BLaER1 treated with 17β-estradiol and CSF1 and Interleukin-3, amounts not matched to agents 10 nM and 100 nM (cell line): ENCODE results near the gene ERCC6.

Source experiments
- H3K27ac ChIP-seq, 11 experiments: shearing (Covaris generic); formaldehyde crosslinking; 2 replicates each; pipeline ENCODE4 v1.8.1; 2022
- H3K27me3 ChIP-seq, 11 experiments: shearing (Covaris generic); formaldehyde crosslinking; 2 replicates each; pipeline ENCODE4 v1.8.1; 2022
- H3K36me3 ChIP-seq, 11 experiments: shearing (Covaris generic); formaldehyde crosslinking; 2 replicates each; pipeline ENCODE4 v1.8.1; 2022
- H3K4me1 ChIP-seq, 10 experiments: shearing (Covaris generic); formaldehyde crosslinking; 2 replicates each; pipeline ENCODE4 v1.8.1; 2022
- H3K4me2 ChIP-seq, 11 experiments: shearing (Covaris generic); formaldehyde crosslinking; 2 replicates each; pipeline ENCODE4 v1.8.1; 2022
- H3K4me3 ChIP-seq, 10 experiments: shearing (Covaris generic); formaldehyde crosslinking; 2 replicates each; pipeline ENCODE4 v1.8.1; 2022
- H3K9ac ChIP-seq, 11 experiments: shearing (Covaris generic); formaldehyde crosslinking; 2 replicates each; pipeline ENCODE4 v1.8.1; 2022
- H3K9me3 ChIP-seq, 11 experiments: shearing (Covaris generic); formaldehyde crosslinking; replicated peaks in 1 of 11; 2 replicates each; pipeline ENCODE4 v1.8.1; 2022
- H4K20me1 ChIP-seq, 11 experiments: shearing (Covaris generic); formaldehyde crosslinking; 2 replicates each; pipeline ENCODE4 v1.8.1; 2022
- Cebpa-rat ChIP-seq, 11 experiments: shearing (Covaris generic); IDR thresholded peaks; 2 replicates each; pipeline ENCODE4 v1.8.1; 2022

The ERCC6 gene

DNA sequence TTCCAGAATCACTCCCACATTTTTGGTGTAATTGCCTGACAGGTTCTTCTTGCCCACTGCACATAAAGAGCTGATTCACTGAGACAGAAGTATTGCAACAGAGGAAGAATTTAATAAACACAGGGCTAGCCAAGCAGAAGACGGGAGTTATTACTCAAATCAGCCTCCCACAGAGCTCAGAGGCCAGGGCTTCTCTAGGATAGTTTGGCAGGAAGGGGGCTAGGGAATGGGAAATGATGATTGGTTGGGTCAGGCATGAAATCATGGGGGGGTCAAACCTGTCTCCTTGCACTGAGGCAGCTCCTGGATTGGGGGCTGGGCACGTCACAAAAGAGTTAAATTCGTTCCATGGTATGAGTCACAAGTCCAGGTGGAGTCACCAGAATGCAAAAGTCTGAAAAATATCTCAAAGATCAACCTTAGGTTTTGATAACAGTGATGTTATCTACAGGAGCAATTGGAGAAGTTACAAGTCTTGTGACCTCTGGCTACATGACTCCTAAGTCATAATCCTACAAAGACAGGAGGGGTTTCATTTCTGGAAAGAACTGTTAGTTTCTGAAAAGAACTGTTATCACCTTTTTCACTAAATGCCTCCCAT, 30.2 kb upstream of the ERCC6 start:
- Histone ChIP-seq H3K27ac (no peak overlapping the region), H4K20me1 (no peaks in the 10 kb centered on the region), H3K4me2 (no peak overlapping the region), H3K27me3 (no peaks in the 10 kb centered on the region), H3K4me3 (no peak overlapping the region), H3K4me1 (no peaks in the 10 kb centered on the region), H3K36me3 (no peaks in the 10 kb centered on the region), H3K9me3 (peaks cover 10 to 21% (median 13%) of the 10 kb centered on the region in 11 experiments; a peak in 19 of 22 replicates), H3K9ac (no peak overlapping the region)
- TF ChIP-seq Cebpa-rat (IDR thresholded peaks at IDR 0.05) = no peak

- no peak overlapping the region for H3K27ac ChIP-seq
- H3K9me3 ChIP-seq = peaks cover 10 to 21% (median 13%) of the 10 kb centered on the region in 11 experiments; a peak in 19 of 22 replicates
- no peak for TF ChIP-seq Cebpa-rat (IDR thresholded peaks at IDR 0.05)
- no peak overlapping the region for H3K4me3 ChIP-seq
- no peaks in the 10 kb centered on the region for H4K20me1 ChIP-seq
- no peaks in the 10 kb centered on the region for H3K27me3 ChIP-seq
- H3K4me2 ChIP-seq = no peak overlapping the region
- no peaks in the 10 kb centered on the region for H3K4me1 ChIP-seq
- H3K9ac ChIP-seq = no peak overlapping the region
- H3K36me3 ChIP-seq = no peaks in the 10 kb centered on the region
Measured at GRCh38 chr10:49568235-49568634, 29.3 kb upstream of the ERCC6 start.

- no peaks in the 10 kb centered on the region for H4K20me1 ChIP-seq
- no peak for TF ChIP-seq Cebpa-rat (IDR thresholded peaks at IDR 0.05)
- H3K27ac ChIP-seq = no peak overlapping the region
- no peaks in the 10 kb centered on the region for H3K36me3 ChIP-seq
- H3K9ac ChIP-seq = no peak overlapping the region
- H3K4me3 ChIP-seq = no peak overlapping the region
- no peaks in the 10 kb centered on the region for H3K4me1 ChIP-seq
- H3K27me3 ChIP-seq = no peaks in the 10 kb centered on the region
- peaks cover 10 to 21% (median 13%) of the 10 kb centered on the region in 11 experiments; a peak in 19 of 22 replicates for H3K9me3 ChIP-seq
- no peak overlapping the region for H3K4me2 ChIP-seq
Measured at GRCh38 chr10:49567810-49568209, 28.9 kb upstream of the ERCC6 start.

DNA sequence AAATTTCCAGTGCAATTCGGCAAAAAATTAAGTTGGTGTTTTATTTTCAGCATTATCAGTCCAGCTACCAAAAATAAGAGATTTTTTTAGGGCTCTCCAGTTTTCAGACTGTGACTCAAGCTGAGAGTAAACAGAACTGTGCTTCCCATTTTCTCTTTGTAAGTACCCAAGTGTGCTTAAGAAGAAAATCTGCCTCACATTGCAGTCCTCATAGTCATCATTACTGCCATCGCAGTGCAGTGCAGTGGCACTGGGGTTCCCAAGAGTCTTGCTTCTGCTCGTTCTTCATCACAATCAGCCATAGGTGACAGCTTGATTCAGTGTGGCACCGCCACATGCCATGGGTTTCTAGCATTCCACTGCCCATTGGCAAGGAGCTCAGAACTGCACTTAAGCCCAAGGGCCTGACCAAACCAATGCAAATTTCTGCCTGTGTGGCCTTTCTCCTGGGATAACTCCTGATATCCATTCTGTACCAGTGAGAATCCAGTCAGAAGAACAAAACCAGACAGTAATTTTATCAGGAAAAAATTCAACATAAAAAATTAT, 25.6 kb upstream of the ERCC6 start:
- H3K36me3 ChIP-seq = no peaks in the 10 kb centered on the region
- H3K27ac ChIP-seq = no peak overlapping the region
- H3K4me1 ChIP-seq = no peaks in the 10 kb centered on the region; a peak in 1 of 20 replicates
- H3K9ac ChIP-seq = no peak overlapping the region
- peaks cover 7 to 19% (median 11%) of the 10 kb centered on the region in 11 experiments; a peak in 19 of 22 replicates for H3K9me3 ChIP-seq
- TF ChIP-seq Cebpa-rat (IDR thresholded peaks at IDR 0.05) = no peak
- no peak overlapping the region for H3K4me3 ChIP-seq
- H4K20me1 ChIP-seq = no peaks in the 10 kb centered on the region
- no peak overlapping the region for H3K4me2 ChIP-seq
- no peaks in the 10 kb centered on the region for H3K27me3 ChIP-seq

DNA sequence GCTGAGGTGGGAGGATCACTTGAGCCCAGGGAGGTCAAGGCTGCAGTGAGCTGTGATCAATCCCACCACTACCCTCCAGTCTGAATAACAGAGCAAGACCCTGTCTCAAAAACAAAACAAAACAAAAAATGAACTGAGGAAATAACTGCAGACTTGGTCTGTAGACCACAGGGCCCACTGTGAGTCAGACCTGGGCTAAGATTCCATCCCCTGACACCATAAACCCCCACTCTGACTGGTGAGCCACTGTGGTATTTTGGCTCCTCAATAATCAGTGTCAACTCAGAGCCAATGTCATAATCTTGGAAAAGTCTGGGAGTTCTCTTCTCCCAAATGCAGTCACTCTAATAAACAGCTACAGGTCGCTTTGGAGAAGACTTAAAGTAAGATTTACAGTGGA, 24.0 kb upstream of the ERCC6 start:
- Histone ChIP-seq H3K4me2 (no peak overlapping the region), H3K9me3 (peaks cover 0 to 6% (median 0%) of the 10 kb centered on the region in 11 experiments; a peak in 3 of 22 replicates), H3K36me3 (no peaks in the 10 kb centered on the region), H3K9ac (no peak overlapping the region), H3K27ac (no peak overlapping the region), H3K4me1 (no peaks in the 10 kb centered on the region; a peak in 1 of 20 replicates), H3K27me3 (no peaks in the 10 kb centered on the region), H3K4me3 (no peak overlapping the region), H4K20me1 (no peaks in the 10 kb centered on the region)
- TF ChIP-seq Cebpa-rat (IDR thresholded peaks at IDR 0.05) = no peak

- Histone ChIP-seq H3K36me3 (no peaks in the 10 kb centered on the region), H3K27me3 (no peaks in the 10 kb centered on the region), H3K4me2 (no peak overlapping the region), H3K9ac (no peak overlapping the region), H3K27ac (no peak overlapping the region), H3K9me3 (peaks cover 0 to 10% (median 0%) of the 10 kb centered on the region in 11 experiments; a peak in 4 of 22 replicates), H3K4me3 (no peak overlapping the region), H4K20me1 (no peaks in the 10 kb centered on the region), H3K4me1 (no peaks in the 10 kb centered on the region; a peak in 1 of 20 replicates)
- no peak for TF ChIP-seq Cebpa-rat (IDR thresholded peaks at IDR 0.05)
Measured at GRCh38 chr10:49560526-49560925, 21.6 kb upstream of the ERCC6 start.

DNA sequence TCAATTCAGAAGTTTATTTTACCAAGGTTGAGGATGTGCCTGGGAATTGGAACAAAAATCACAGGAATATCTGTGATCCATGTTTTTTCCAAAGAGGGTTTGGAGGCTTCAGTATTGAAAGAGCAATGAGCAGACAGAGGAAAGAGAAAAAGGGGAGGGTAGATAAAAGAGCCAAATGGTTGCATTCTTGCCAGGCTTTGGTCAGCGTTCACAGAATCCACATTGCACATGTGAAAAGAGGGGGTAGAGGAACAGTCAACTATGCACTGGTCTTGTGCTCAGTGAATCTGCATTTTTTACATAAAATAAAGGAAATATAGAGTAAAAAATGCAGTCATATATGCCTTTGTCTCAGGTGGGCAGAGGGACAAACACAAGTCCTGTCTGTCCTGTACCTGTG, 20.6 kb upstream of the ERCC6 start:
- H3K27ac ChIP-seq = no peak overlapping the region
- peaks cover 0 to 14% (median 0%) of the 10 kb centered on the region in 11 experiments; a peak in 5 of 22 replicates for H3K9me3 ChIP-seq
- no peak for TF ChIP-seq Cebpa-rat (IDR thresholded peaks at IDR 0.05)
- H3K27me3 ChIP-seq = no peaks in the 10 kb centered on the region
- no peaks in the 10 kb centered on the region; a peak in 1 of 20 replicates for H3K4me1 ChIP-seq
- H3K4me2 ChIP-seq = no peak overlapping the region
- no peaks in the 10 kb centered on the region for H4K20me1 ChIP-seq
- no peaks in the 10 kb centered on the region for H3K36me3 ChIP-seq
- no peak overlapping the region for H3K9ac ChIP-seq
- H3K4me3 ChIP-seq = no peak overlapping the region

DNA sequence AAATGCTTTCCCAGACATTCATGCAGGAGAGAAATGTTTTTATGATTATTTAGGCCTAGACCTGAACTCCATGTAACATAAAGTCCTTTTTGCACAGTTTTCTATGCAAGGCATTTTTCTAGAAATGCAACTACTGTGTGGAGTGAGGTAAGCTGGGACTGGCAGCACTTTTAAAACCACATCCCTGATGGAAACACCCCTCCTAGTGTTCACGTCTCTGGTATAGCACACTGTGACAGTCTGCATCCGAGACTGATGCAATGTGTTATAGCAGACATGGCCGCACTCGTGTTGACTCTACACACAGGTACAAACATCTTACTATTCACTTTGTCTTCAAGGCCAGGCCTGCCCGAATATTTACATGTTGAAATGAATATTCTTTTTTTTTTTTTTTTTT, 19.3 kb upstream of the ERCC6 start:
- Histone ChIP-seq H3K9me3 (peaks cover 0 to 14% (median 0%) of the 10 kb centered on the region in 11 experiments; a peak in 5 of 22 replicates), H3K36me3 (no peaks in the 10 kb centered on the region), H3K4me2 (no peak overlapping the region), H3K9ac (no peak overlapping the region), H3K27me3 (no peaks in the 10 kb centered on the region), H4K20me1 (no peaks in the 10 kb centered on the region), H3K27ac (no peak overlapping the region), H3K4me1 (no peaks in the 10 kb centered on the region; a peak in 1 of 20 replicates), H3K4me3 (no peak overlapping the region)
- no peak for TF ChIP-seq Cebpa-rat (IDR thresholded peaks at IDR 0.05)

GRCh38 chr10:49557681-49558080, 18.8 kb upstream of the ERCC6 start:
- H3K27ac ChIP-seq = no peak overlapping the region
- H3K36me3 ChIP-seq = no peaks in the 10 kb centered on the region
- peaks cover 0 to 14% (median 0%) of the 10 kb centered on the region in 11 experiments; a peak in 5 of 22 replicates for H3K9me3 ChIP-seq
- no peaks in the 10 kb centered on the region; a peak in 1 of 20 replicates for H3K4me1 ChIP-seq
- no peak overlapping the region for H3K9ac ChIP-seq
- no peak overlapping the region for H3K4me3 ChIP-seq
- TF ChIP-seq Cebpa-rat (IDR thresholded peaks at IDR 0.05) = no peak
- no peak overlapping the region for H3K4me2 ChIP-seq
- H4K20me1 ChIP-seq = no peaks in the 10 kb centered on the region
- H3K27me3 ChIP-seq = no peaks in the 10 kb centered on the region

DNA sequence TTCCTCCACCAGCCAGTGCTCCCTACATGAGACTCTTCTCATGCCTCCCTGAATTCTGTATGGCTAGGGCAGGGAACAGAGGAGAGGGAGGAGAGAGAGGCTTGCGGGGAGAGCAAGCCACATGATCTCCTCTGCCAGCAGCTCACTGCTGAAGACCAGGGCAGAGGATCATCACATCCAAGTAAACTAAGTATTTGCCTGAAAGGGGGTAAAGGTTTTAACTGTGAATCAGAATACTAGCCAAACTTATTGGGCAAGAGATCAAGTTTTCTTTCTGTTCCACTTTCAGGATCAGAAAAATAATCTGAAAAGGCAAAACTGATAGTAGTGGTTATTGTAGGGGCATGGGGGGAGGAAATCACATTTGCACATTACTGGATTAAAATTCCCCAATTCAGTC, 17.8 kb upstream of the ERCC6 start:
- H3K9ac ChIP-seq = no peak overlapping the region

More for the DNA sequence above, 17.8 kb upstream of the ERCC6 start:
- no peak overlapping the region for H3K4me2 ChIP-seq
- no peak for TF ChIP-seq Cebpa-rat (IDR thresholded peaks at IDR 0.05)
- no peaks in the 10 kb centered on the region for H4K20me1 ChIP-seq
- no peak overlapping the region for H3K4me3 ChIP-seq
- no peaks in the 10 kb centered on the region for H3K27me3 ChIP-seq
- H3K4me1 ChIP-seq = no peaks in the 10 kb centered on the region; a peak in 1 of 20 replicates
- no peak overlapping the region for H3K27ac ChIP-seq
- H3K9me3 ChIP-seq = peaks cover 0 to 14% (median 0%) of the 10 kb centered on the region in 11 experiments; a peak in 5 of 22 replicates
- H3K36me3 ChIP-seq = no peaks in the 10 kb centered on the region
